Neural cell (in vitro differentiated cells): ENCODE results near the gene FRMD4A.
"Not testable (repeated sequence)": the region's sequence is repeated elsewhere in the genome, so short reads cannot be mapped to it uniquely, and the experiment has no call there.

Experiments
- CTCF ChIP-seq: fragments of 450-650 bp; IDR thresholded peaks from 2 replicates; pipeline ENCODE4 v1.5.1; 2014; ENCODE audit warnings: antibody characterized with exemption, mild to moderate bottlenecking, moderate library complexity; ENCODE audit not compliant: poor library complexity, severe bottlenecking
- TAF1 ChIP-seq: IDR thresholded peaks from 2 replicates; pipeline ENCODE4 v1.6.1; 2012; ENCODE audit warnings: low read depth

DNA sequence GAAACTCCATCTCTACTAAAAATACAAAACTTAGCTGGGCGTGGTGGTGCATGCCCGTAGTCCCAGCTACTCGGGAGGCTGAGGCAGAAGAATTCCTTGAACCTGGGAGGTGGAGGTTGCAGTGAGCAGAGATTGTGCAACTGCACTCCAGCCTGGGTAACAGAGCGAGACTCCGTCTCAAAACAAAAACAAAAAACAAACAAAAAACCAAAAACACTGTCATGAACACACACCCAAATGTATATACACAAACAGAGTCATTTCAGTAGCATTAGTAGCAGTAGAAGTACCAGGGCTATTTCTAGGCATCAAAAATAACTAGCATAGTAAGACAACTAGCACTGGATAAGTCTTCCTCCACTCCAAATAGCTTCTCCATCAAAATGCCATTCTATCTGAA lies 263.1 kb downstream of the FRMD4A start:
- not testable (repeated sequence) for TF ChIP-seq CTCF, TAF1
